Measurements from ENCODE around the gene PSME4. TPM values are rescaled to one million over a fixed set of nuclear protein-coding genes. Genes with fewer than 3 reads are reported as not detected.

PSME4 gene
- total RNA-seq, 1 donor, result 81.6 TPM

GRCh38 chr2:53818854-53819435 is 151.8 kb downstream of the PSME4 start:
- no peak for TF ChIP-seq CTCF (IDR thresholded peaks at IDR 0.05; ENCODE audit: insufficient read depth, low read depth, low read length)
- DNase-seq (ENCODE audit: low read depth), result no peak
- H3K4me3 ChIP-seq (ENCODE audit: low read depth, low read length), result no peak overlapping the region

Small RNAs within 50 kb of the gene (small RNA-seq; reads per million reads assigned to genes)
- gene MIR3682, result 0.94 reads per million, percentile 7 among the genes with 10 or more reads in this experiment

Other genes starting within 250 kb of the PSME4 start
- 1.9 and 5.2 TPM in 2 replicates for gene CHAC2, start 203.2 kb downstream of the PSME4 start, total RNA-seq
- gene ASB3, start 184.0 kb downstream of the PSME4 start, total RNA-seq, result 22.9 and 34.1 TPM in 2 replicates
- 125 and 145 TPM in 2 replicates for gene ERLEC1, start 183.9 kb downstream of the PSME4 start, total RNA-seq
- 2.6 and 4.7 TPM in 2 replicates for gene GPR75, start 111.0 kb downstream of the PSME4 start, total RNA-seq
- 7.4 and 16.0 TPM in 2 replicates for gene ACYP2, start 144.6 kb upstream of the PSME4 start, total RNA-seq